ENCODE measurements around the gene OR4N2.
"Not testable (repeated sequence)": the region's sequence is repeated elsewhere in the genome, so short reads cannot be mapped to it uniquely, and the experiment has no call there.

Gene OR4N2

GRCh38 chr14:19834203-19834848, 30.8 kb downstream of the OR4N2 start:
- not testable (repeated sequence) for DNase-seq (ENCODE audit: low read depth, low spot score)

GRCh38 chr14:19838433-19838832, 34.9 kb downstream of the OR4N2 start:
- no peak for DNase-seq (ENCODE audit: low read depth, low spot score)

GRCh38 chr14:19851365-19851764, 47.8 kb downstream of the OR4N2 start:
- DNase-seq (ENCODE audit: low read depth, low spot score), result no peak

GRCh38 chr14:19866061-19866669, 62.6 kb downstream of the OR4N2 start:
- not testable (repeated sequence) for DNase-seq (ENCODE audit: low read depth, low spot score)

- DNase-seq (ENCODE audit: low read depth, low spot score), result no peak
Measured at GRCh38 chr14:19873178-19873577, 69.6 kb downstream of the OR4N2 start.

- no peak for DNase-seq (ENCODE audit: low read depth, low spot score)
Measured at GRCh38 chr14:19874842-19875241, 71.3 kb downstream of the OR4N2 start, which contains the start of gene OR4K2. OR4K2 (plus strand) TSS chr14:19875142; CDS start chr14:19876268, 1,126 bp downstream.

GRCh38 chr14:19878029-19878642, 74.6 kb downstream of the OR4N2 start:
- no peak for DNase-seq (ENCODE audit: low read depth, low spot score)
